GM18502 (cell line): ENCODE measurements around the gene GLS2.
A peak's percentile ranks its signal among the peaks of the same experiment; 100 is the strongest.
"Not testable (repeated sequence)": the region's sequence is repeated elsewhere in the genome, so short reads cannot be mapped to it uniquely, and the experiment has no call there.

Experiments used
- ATAC-seq: cut with Tn5 transposase; IDR thresholded peaks from one replicate; pipeline ENCODE4 v1.9.1; 2021; ENCODE audit warnings: mild to moderate bottlenecking; ENCODE audit not compliant: unreplicated experiment, poor library complexity

Gene GLS2

DNA sequence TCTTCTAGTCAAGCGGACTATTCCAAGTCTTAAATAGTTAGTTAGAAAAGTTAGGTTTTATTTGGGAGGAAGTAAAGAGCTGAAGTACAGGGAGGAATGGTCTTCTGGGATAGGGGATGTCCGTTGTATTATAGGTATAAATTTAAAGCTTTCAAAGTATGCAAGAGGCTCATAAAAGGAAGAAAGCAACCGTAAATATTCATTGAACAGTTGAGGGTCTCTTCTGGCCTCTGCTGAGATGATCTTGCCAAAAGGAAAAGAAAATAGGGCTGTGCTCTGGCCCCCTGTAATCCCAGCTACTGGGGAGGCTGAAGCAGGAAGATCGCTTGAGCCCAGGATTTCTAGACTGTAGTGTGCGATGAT is 38.4 kb downstream of the GLS2 start:
- ATAC-seq, result no peak

DNA sequence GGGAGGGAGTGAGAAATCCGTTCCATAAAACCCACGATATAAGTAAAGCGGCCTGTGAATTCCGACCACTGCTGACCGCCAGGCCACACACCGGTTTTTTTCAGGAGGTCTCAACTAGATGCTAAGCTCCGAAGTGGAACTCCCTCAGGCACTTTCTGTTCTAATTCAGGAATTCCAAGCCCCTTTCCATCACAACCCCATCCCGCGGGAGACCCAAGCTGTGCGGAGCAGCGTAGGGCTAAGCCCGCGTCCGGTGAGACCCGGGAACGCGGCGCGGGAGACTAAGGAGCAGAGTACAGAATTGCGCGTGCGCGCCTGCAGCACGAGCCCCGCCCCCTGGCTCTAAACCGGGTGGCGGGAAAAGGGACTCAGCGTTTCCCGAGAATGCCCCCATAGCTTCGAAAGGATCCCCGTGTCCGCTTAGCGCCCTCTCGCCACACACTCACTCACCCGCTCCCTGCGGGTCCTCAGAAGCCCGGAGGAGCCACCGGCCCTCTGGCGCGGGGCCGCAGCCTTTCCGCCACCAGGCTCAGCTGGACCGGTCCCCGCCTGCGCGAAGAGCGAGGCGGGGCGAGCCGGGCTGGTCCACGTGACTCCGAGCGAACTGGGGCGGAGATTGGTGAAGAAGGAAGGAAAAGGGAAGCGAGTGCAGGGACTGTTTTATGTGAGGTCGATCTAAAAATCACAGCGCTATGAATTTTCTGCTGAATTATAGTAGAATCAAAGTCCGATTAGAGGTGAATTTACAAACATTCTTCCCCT is 38.9 kb downstream of the GLS2 start, which contains the start of gene TIMELESS:
Gene TIMELESS (minus strand): TSS at position 567 of the 762 bp plus-strand sequence. CDS start 15,256 bp downstream, outside the sequence.
- peak; percentile 92 for ATAC-seq

DNA sequence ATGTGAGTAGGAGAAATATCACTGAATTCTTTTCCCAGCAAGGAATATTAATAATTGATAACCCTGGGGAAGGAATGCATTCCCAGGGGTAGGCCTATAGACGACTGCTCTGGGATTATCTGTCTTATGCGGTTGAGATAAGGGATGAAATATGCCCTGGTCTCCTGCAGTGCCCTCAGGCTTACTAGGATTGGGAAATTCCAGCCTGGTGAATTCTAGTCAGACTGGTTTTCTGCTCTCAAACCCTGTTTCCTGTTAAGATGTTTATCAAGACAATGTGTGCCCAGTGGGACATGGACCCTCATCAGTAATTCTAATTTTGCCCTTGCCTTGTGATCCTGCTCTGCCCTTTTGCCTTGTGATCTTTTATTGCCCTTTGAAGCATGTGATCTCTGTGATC is 44.8 kb downstream of the GLS2 start:
- not testable (repeated sequence) for ATAC-seq

DNA sequence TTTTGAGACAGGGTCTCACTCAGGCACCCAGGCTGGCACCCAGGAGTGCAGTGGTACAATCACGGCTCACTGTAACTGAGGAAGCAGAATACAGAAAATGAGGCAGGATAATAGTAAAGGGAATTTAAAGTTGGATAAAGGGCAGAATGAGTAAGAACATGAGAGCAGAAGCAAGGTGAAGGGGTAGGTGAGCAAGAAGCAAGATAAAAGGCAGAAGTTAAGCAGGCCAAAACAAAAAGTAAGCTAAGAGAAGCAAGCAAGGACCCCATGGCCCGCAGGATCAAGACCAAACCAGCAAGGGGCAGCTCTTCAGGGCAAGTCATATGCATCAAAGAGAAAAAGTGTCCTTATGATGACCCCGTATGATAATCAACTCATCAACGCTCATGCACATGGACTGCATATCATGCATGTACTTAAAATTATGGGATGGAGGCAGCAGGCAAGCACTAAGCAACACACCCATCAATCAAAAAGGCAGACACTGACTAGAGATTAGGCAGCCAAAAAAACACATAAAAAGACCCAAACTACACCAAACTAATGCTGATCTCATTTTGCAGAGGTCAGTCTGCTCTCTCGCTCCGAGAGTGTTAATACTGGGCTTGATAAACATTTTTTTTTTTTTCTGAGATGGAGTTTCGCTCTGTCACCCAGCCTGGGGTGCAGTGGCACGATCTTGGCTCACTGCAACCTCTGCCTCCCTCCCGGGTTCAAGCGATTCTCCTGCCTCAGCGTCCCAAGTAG is 50.4 kb downstream of the GLS2 start:
- ATAC-seq, result no peak

DNA sequence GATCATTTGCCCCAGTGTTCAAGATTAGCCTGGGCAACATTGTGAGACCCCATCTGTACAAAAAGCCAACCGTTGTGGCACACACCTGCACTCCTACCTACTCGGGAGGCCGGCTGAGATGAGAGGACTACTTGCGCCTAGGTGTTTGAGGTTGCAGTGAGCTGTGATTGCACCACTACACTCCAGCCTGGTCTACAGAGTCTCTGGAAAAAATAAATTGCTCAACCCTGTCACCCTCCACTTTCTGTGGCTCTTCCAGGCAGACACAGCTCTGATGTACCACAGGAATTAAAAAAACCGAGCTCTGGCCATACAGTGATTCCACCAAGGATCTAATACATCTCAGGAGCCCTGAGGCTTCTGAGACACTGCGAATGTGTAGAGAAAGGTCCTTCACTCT is 53.1 kb downstream of the GLS2 start:
- ATAC-seq, result no peak

DNA sequence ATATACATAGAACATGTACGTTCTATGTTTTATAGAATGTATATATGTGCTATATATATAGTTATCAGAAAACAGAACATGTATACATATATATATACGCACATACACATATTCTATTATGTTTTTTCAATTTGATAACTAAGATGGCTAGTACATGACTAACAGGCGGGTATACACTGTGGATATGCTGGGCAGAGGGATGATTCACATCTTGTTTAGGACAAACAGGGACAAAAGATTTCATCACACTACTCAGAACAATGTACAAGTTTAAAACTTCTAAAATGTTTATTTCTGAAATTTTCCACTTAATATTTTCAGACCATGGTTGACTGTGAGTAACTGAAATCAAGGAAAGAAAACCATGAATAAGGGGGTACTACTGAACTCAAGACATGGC is 56.1 kb downstream of the GLS2 start:
- ATAC-seq, result no peak

DNA sequence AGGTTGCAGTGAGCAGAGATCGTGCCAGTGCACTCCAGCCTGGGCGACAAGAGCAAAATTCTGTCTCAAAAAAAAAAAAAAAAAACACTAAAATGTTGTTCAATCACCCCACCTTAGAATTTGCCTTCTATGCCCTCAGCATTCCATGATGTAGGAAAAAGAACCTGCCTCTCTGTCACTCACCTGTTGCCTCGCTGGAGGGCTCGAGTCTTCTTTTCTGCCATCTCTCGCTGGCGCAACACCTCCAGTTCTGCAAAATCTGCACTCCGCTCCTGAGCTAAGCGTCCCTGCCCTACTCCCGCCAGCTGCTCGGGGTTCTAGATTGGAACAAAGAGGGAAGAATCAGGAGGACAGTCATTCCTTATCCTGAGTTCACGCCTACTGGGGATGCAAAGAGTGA is 56.7 kb downstream of the GLS2 start:
- no peak for ATAC-seq

DNA sequence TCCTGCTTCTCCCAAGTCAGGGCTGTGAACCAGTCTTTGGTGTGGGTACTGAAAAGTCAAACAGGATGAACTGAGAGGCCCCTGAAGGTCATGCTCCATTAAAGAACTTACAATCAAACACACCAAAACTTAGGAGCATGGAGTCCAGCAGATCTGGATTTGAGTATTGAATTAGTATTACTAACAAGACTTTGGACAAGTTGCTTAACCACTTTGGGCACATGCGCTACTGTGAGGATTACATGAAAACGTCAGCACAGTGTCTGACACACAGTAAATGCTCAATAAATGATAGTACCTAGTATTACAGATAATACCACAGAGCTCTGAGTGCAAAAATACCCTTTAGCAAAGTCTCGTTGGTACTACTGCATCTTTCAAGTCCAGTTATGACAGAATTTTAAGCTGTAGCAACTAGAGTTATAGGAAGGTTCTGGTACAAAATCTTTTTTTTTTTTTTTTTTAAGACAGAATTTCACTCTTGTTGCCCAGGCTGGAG is 62.0 kb downstream of the GLS2 start:
- no peak for ATAC-seq

DNA sequence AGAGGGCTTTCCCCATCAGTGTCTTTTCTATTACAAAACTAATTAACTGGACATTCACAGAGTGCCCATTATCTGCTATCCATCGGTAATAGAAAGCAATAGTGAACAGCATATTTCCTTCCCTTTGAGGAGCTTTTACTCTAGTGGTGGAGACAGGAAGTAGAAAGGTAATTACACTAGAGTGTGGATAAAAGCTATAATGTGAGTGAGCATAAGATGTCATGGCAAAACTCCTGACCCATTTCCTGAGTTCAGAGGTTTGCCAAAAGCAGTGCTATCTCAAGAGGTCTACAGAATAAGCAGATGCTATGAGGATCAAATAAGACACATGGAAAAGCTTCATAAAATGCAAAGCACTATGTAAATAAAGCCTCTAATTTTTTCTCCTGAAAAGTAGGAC is 62.8 kb downstream of the GLS2 start:
- ATAC-seq, result no peak
